HepG2 (cell line): Measurements from ENCODE around the gene ARHGAP33.

Experiments
- ATF3 ChIP-seq: sonication (generic); formaldehyde crosslinking; IDR thresholded peaks from 2 replicates; pipeline ENCODE4 v1.4.0; 2020; ENCODE audit warnings: missing genetic modification reagents
- BRF2 ChIP-seq: sonication (generic); formaldehyde crosslinking; IDR thresholded peaks from 2 replicates; pipeline ENCODE4 v1.8.1; 2022; ENCODE audit warnings: mild to moderate bottlenecking, missing genetic modification reagents
- CREB1 ChIP-seq, 2 experiments: fragments of 450-650 bp in 1 of 2; IDR thresholded peaks; 2 replicates each; pipeline ENCODE4 v1.6.1; 2016 to 2017; ENCODE audit warnings: control low read depth in 1 of 2, mild to moderate bottlenecking in 1 of 2, missing compliant biosample characterization in 1 of 2, missing genetic modification characterization in 1 of 2
- EHMT2 ChIP-seq: fragments of 200-600 bp; sonication (generic); IDR thresholded peaks from 2 replicates; pipeline ENCODE4 v1.7.0; 2017; ENCODE audit warnings: antibody characterized with exemption, low read depth, low read length, borderline replicate concordance
- HNF1B ChIP-seq: sonication (generic); formaldehyde crosslinking; IDR thresholded peaks from 2 replicates; pipeline ENCODE4 v1.5.1; 2020; ENCODE audit warnings: mild to moderate bottlenecking, moderate library complexity, missing genetic modification reagents
- IRF1 ChIP-seq: sonication (generic); formaldehyde crosslinking; IDR thresholded peaks from 2 replicates; pipeline ENCODE4 v1.4.0; 2020; ENCODE audit warnings: low read depth, mild to moderate bottlenecking, missing genetic modification reagents
- MAX ChIP-seq: IDR thresholded peaks from 2 replicates; pipeline ENCODE4 v1.6.1; 2012; ENCODE audit warnings: inconsistent platforms
- POLR2AphosphoS5 ChIP-seq: IDR thresholded peaks from 2 replicates; pipeline ENCODE4 v1.6.1; 2012; ENCODE audit warnings: low read depth, low read length
- RFX5 ChIP-seq: IDR thresholded peaks from 2 replicates; pipeline ENCODE4 v1.6.1; 2011; ENCODE audit warnings: low read depth, low read length, improper control_type of control experiment
- SP140L ChIP-seq: sonication (generic); formaldehyde crosslinking; IDR thresholded peaks from 2 replicates; pipeline ENCODE4 v1.4.0; 2020; ENCODE audit warnings: missing genetic modification reagents, borderline replicate concordance
- ZNF335 ChIP-seq: sonication (generic); formaldehyde crosslinking; IDR thresholded peaks from 2 replicates; pipeline ENCODE4 v1.4.0; 2020; ENCODE audit warnings: missing genetic modification reagents
- ZNF543 ChIP-seq: sonication (generic); formaldehyde crosslinking; IDR thresholded peaks from 2 replicates; pipeline ENCODE4 v1.4.0; 2020; ENCODE audit warnings: mild to moderate bottlenecking, missing genetic modification reagents

- TF ChIP-seq ZNF543 (CRISPR knock-in tag): no peak
- no peak for TF ChIP-seq EHMT2
- TF ChIP-seq SP140L (CRISPR knock-in tag): no peak
- no peak for TF ChIP-seq CREB1 (IDR thresholded peaks at IDR 0.05)
- no peak for TF ChIP-seq CREB1 (CRISPR knock-in tag; IDR thresholded peaks at IDR 0.05)
- TF ChIP-seq IRF1 (CRISPR knock-in tag): no peak
- TF ChIP-seq BRF2 (CRISPR knock-in tag): no peak
- no peak for TF ChIP-seq RFX5
- TF ChIP-seq HNF1B (CRISPR knock-in tag): no peak
- TF ChIP-seq MAX: no peak
- no peak for TF ChIP-seq ATF3 (CRISPR knock-in tag)
- no peak for TF ChIP-seq POLR2AphosphoS5
- TF ChIP-seq ZNF335 (CRISPR knock-in tag): no peak
Observed at GRCh38 chr19:35789195-35789977, 14.0 kb downstream of the ARHGAP33 start.
